Hematopoietic multipotent progenitor cell treated with erythropoietin and hydrocortisone succinate and interleukin-3 and kit ligand, for 8 days (in vitro differentiated cells): ENCODE data around the gene FAM174B.

Source experiments
- DNase-seq: peaks from one replicate; pipeline ENCODE4 v3.0.0-alpha.2; 2015

The FAM174B gene

GRCh38 chr15:92655178-92655995, at the start of gene FAM174B:
Gene FAM174B, minus strand, starts transcription at chr15:92655775.
- peak; percentile 21 for DNase-seq

GRCh38 chr15:92696096-92696495, 40.5 kb upstream of the FAM174B start:
- DNase-seq, result no peak

DNA sequence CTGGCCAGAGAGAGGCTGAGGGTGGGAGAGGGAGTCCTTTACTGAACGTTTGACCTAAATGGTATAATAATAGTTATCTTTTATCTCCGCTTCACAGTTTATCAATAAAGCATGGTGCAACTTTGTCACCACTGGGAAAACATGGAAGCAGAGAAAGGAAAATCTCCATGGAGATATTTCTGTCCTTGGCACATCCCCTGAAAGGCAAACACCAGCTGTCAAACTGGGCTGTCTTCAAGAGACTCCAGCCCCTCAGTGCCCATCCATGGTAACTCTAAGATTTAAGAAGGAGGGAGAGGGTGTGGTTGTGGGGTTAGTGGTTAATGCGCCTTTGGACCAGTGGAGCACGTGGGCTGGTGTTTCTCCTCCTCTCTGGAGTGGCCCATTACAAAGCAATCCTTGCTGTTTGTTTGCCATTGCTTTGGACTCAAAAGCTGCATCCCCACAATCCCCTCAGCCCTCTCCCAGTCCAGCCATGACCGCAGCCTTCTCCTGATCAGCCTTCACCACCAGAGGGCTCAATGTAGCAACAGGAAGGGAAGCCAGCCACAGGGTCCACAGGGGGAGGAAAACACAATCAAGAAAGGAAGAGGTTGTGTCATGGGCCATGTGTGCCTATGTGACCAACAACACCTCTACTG, 38.2 kb upstream of the FAM174B start:
- DNase-seq, result peak; percentile 34

DNA sequence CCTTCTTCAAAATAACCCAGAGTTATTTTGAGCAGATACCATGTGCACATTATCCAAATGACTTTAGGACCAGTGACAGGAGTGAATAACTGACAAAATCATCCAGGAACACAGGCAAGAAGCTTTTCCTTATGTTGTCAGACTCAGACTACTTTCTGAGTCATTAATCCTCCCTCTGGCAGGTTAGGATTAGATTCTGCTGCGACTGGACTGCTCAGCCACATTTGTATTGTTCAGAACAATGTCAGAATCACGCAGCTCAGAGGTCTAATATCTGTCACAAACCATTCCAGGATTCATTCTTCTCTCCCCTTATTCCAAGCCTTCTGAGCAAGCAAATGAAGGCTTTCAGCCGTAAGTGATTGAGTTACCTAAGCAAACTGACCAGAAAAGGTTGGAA, 34.8 kb upstream of the FAM174B start:
- DNase-seq, result no peak

DNA sequence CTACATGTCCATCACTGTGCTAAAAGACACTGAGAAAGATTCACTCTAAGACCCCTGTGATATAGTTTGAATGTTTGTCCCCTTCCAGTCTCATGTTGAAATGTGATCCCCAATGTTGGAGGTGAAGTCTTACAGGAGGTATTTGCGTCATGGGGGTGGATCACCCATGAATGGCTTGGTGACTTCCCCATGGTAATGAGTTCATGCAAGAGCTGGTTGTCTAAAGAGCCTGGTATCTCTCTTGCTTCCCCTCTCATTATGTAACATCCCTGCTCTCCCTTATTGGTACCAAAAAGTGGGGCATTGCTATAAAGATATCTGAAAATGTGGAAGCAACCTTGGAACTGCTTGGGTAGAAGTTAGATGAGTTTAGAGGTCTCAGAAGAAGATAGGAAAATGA, 32.2 kb upstream of the FAM174B start:
- no peak for DNase-seq

DNA sequence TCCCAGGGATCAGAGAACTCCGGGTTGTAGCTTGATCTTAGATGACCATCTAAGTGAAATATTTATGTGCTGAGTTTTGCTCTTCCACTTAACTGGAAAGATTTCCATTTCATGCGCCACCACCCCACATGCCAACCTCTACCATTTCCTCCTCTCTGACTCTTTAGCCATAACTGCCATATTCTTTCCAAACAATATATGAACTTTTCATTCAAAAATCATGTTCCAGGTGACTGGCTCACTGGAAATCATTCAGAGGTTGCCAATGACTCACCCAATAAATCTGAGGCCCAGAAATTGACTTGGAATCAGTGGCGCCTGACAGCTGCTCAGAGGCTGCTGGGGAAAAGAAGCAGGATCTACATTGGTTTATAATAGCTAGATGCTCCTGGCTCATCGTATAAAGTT, 31.6 kb upstream of the FAM174B start:
- no peak for DNase-seq

GRCh38 chr15:92683511-92683834, 27.9 kb upstream of the FAM174B start:
- peak; percentile 68 for DNase-seq

GRCh38 chr15:92682741-92683510, 27.4 kb upstream of the FAM174B start:
- no peak for DNase-seq

DNA sequence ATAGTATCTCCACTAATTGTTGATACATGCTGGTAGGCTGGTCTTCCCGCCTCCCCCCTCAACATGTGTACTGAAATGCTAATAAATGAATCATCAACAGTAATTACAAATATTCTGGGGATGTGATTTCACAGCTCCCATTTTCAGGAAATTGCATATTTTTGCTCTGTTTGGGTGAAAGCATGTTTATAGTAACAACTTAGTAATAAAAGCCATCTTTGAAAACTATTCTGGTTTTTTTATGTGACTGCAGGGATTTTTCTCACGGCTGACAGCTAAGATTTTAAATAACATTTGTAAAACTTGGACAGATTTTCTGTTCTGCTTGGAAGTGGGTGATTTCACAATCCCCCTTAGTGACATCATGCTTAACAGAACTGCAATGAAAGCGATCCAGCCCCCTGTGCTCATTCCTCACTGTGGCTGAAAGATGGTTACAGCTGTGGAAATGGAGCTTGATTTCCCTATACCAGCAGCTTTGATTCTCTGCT, 25.6 kb upstream of the FAM174B start:
- no peak for DNase-seq

DNA sequence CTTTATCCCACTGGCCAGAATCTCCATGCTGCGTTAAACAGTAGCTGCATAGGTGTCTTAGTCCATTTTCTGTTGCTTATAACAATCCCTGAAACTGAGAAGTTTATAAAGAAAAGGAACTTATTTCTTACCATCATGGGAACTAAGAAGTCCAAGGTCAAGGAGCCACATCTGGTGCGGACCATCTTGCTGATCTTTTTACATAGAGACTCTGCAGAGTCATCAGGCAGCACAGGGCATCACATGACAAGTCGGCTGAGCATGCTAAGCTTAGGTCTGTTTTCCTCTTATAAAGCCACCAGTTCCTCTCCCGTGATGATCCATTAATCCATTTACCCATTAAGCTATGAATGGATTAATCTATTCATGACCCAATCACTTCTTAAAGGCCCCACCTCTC, 22.4 kb upstream of the FAM174B start:
- no peak for DNase-seq

DNA sequence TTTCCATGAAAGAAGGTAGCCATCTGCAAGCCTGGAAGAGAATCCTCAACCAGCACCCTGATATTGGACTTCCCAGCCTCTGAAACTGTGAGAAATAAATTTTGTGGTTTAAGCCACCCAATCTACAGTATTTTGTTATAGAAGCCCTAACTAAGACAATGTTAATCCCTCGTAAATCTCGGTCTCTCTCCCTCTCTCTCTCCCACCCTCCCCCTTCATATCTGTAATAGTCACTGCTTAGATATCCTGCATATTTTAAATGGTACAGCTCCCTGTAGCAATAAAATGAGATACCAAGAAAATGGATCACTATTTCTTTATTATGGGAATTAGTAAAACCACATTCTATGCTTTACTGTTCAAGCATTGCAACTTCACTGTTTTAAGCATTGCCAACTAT, 21.0 kb upstream of the FAM174B start:
- no peak for DNase-seq

GRCh38 chr15:92675485-92675884, 19.9 kb upstream of the FAM174B start:
- no peak for DNase-seq

DNA sequence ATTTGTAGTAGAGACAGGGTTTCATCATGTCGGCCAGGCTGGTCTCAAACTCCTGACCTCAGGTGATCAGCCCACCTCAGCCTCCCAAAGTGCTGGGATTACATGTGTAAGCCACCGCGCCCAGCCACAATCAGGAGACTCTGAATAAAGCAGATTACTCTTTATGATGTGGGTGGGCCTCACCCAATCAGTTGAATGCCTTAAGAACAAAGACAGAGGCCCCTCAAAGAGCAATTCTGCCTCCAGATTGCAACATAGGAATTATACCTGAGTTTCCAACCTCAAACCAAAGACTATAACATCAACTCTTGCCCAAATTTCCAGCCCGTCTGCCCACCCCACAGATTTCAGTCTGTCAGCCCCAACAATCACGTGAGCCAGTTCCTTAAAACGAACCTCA, 18.8 kb upstream of the FAM174B start:
- DNase-seq, result no peak

DNA sequence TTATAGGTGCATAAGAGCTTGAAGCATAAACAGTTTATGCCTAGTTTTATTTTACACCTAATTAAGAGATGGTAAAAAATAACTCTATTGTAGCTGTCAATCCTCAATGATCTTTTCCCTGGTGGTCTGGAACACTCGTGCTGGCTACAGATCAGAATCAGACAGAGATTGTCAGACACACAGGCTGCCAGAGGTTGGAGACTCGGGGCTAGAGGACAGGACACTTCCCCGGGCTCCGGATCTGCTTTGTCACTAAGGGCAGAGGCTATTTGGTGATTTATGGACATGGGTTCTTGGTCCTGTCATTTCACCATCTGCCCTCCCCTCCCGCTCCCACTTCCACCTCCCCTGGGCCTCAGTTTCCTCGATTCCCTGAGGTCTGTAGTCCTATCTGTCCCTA, 16.5 kb upstream of the FAM174B start:
- DNase-seq, result no peak

DNA sequence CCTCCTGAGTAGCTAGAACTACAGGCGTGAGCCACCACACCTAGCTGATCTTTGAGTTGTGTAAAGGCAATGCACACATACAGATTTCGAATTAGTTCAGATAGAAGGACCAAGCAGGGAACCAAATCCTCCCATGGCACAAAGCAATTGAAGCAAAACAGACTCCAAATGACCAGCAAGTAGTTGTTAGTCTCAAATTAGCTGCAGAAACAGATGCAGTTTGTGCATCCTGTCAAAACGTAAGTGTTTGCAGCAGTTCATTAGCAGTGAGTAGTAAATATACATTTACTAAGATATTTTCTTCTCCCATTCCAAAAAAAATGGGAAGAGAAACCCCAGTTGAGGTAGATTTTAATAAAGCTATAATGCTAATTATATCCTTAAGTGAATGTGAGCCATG, 15.8 kb upstream of the FAM174B start:
- DNase-seq, result no peak

DNA sequence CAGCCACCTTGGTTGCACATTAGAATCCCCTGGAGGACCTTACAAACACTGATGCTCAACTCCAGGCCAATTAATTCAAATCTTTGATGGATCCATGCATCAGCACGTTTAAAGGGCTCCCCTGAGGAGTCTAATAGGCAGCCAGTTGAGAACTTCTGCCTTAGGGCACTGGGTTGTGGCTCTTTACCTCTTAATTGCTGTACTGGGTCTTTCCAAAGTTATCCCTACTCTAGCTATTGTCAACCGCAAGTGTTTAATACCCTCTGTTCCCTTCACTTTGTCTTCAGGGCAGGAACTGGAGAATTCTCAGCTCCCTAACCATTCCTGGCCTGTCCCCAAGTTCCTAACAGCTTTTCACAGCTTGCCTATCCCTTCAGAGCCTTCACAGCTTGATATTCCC, 15.0 kb upstream of the FAM174B start:
- DNase-seq, result no peak

DNA sequence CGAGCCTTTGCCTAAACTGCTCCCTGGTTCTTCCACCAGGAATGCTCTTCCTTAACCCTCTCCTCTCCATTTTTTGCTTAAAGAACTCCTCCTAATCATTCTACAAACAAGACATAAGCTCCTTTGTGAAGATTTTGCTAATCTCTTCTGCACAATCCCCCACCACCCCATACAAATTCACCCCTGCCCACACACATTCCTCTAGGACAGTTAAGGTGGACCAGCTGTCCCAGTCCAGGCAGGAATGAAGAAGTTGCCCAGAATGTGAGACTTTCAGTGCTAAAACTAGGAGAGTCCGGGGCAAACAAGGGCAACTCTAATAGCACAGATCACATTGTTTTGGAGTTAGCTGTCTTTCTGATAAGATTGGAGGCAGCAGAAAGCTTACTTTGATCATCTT, 13.9 kb upstream of the FAM174B start:
- no peak for DNase-seq

GRCh38 chr15:92668620-92669019, 13.0 kb upstream of the FAM174B start:
- no peak for DNase-seq

GRCh38 chr15:92667970-92668485, 12.5 kb upstream of the FAM174B start:
- no peak for DNase-seq

- no peak for DNase-seq
Observed at GRCh38 chr15:92667287-92667904, 11.8 kb upstream of the FAM174B start.

DNA sequence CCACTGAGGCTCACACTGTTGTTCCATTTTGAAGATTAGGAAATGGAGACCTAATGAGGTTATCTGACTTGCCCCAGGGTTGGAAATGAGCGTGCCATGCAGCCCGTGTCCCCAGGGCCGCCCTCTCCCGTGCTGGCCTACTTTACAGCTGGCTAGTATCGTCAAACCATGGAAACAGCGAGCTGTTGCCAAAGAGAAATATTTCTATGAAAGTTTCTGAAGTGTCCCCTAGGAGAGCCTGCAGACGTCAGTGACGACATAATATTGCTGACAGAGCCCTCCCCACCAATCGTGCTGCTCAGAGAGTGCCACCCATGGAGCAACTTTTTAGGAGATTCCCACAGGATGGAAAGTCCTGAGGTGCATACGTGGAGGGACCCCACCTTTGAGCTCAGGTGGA, 11.2 kb upstream of the FAM174B start:
- no peak for DNase-seq

GRCh38 chr15:92665100-92665555, 9.6 kb upstream of the FAM174B start:
- DNase-seq, result no peak
